Astrocyte (in vitro differentiated cells and primary cell): ENCODE results near the gene FANK1.

Experiments used
- CTCF ChIP-seq: IDR thresholded peaks from 2 replicates; pipeline ENCODE4 v1.5.1; 2011; ENCODE audit warnings: low read depth, mild to moderate bottlenecking, inconsistent platforms, low read length, moderate library complexity; ENCODE audit not compliant: insufficient read depth
- EZH2 ChIP-seq: IDR thresholded peaks from 2 replicates; pipeline ENCODE4 v1.6.1; 2012; ENCODE audit warnings: mild to moderate bottlenecking, low read length, inconsistent platforms; ENCODE audit not compliant: insufficient read depth

- TF ChIP-seq CTCF (no peak), EZH2 (no peak)
Measured at GRCh38 chr10:125865120-125865519, 31.2 kb upstream of the FANK1 start.
